ENCODE measurements around the gene TNNT2. TPM values are rescaled to one million over a fixed set of nuclear protein-coding genes. Genes with fewer than 3 reads are reported as not detected.

TNNT2 gene
- total RNA-seq, 1 experiment from 2014 or later = 0.90 TPM

- H3K4me3 ChIP-seq (ENCODE audit: low read depth, low read length, poor library complexity, severe bottlenecking) = no peak overlapping the region
- H3K27ac ChIP-seq (ENCODE audit: low read depth, low read length, poor library complexity, severe bottlenecking) = no peak overlapping the region
- no peak for DNase-seq (ENCODE audit: low spot score)
- H3K9me3 ChIP-seq (ENCODE audit: low read depth, low read length, poor library complexity, severe bottlenecking) = peaks cover 5% of the 10 kb centered on the region
- H3K36me3 ChIP-seq (ENCODE audit: insufficient read depth, low read length, poor library complexity, severe bottlenecking) = no peaks in the 10 kb centered on the region
- intact Hi-C loops (cut with micrococcal nuclease; ENCODE audit: unreplicated experiment) = no loop called here
- no TSS peak for BruUV-seq (replicated peaks)
- ChIA-PET POLR2A (ENCODE audit: low non-redundant PET) (no interaction called here), CTCF (no interaction called here)
- no peaks in the 10 kb centered on the region for H3K4me1 ChIP-seq (ENCODE audit: insufficient read depth, low read length, poor library complexity, severe bottlenecking)
- no peaks in the 10 kb centered on the region for H3K27me3 ChIP-seq (replicated peaks; ENCODE audit: insufficient read depth, low read depth, low read length, poor library complexity)
- TF ChIP-seq EZH2 (IDR thresholded peaks at IDR 0.05; ENCODE audit: borderline replicate concordance, low read depth, low read length, poor library complexity, severe bottlenecking) (no peak), CTCF (conservative IDR thresholded peaks at IDR 0.05; ENCODE audit: low read depth, low read length) (no peak)
These were observed 41.8 kb upstream of the TNNT2 start for GRCh38 chr1:201419256-201419655.

GRCh38 chr1:201418461-201418860 is 41.0 kb upstream of the TNNT2 start:
- no TSS peak for BruUV-seq (replicated peaks)

GRCh38 chr1:201414051-201414738 is 36.7 kb upstream of the TNNT2 start:
- POLR2A ChIA-PET (ENCODE audit: low non-redundant PET) = no interaction called here
- no peak overlapping the region for H3K27ac ChIP-seq (ENCODE audit: low read depth, low read length, poor library complexity, severe bottlenecking)
- H3K36me3 ChIP-seq (ENCODE audit: insufficient read depth, low read length, poor library complexity, severe bottlenecking) = no peaks in the 10 kb centered on the region
- no peaks in the 10 kb centered on the region for H3K4me1 ChIP-seq (ENCODE audit: insufficient read depth, low read length, poor library complexity, severe bottlenecking)
- no TSS peak for BruUV-seq (replicated peaks)
- no peaks in the 10 kb centered on the region for H3K27me3 ChIP-seq (replicated peaks; ENCODE audit: insufficient read depth, low read depth, low read length, poor library complexity)
- DNase-seq (ENCODE audit: low spot score) = no peak
- no peak overlapping the region for H3K4me3 ChIP-seq (ENCODE audit: low read depth, low read length, poor library complexity, severe bottlenecking)
- CTCF ChIA-PET = no interaction called here
- no peak for TF ChIP-seq CTCF (conservative IDR thresholded peaks at IDR 0.05; ENCODE audit: low read depth, low read length)
- no peak for TF ChIP-seq EZH2 (IDR thresholded peaks at IDR 0.05; ENCODE audit: borderline replicate concordance, low read depth, low read length, poor library complexity, severe bottlenecking)
- intact Hi-C loops (cut with micrococcal nuclease; ENCODE audit: unreplicated experiment) = no loop called here
- peaks cover 5% of the 10 kb centered on the region for H3K9me3 ChIP-seq (ENCODE audit: low read depth, low read length, poor library complexity, severe bottlenecking)

More at GRCh38 chr1:201418461-201418860, 41.0 kb upstream of the TNNT2 start:
- Histone ChIP-seq H3K4me3 (ENCODE audit: low read depth, low read length, poor library complexity, severe bottlenecking) (no peak overlapping the region), H3K27me3 (replicated peaks; ENCODE audit: insufficient read depth, low read depth, low read length, poor library complexity) (no peaks in the 10 kb centered on the region), H3K9me3 (ENCODE audit: low read depth, low read length, poor library complexity, severe bottlenecking) (peaks cover 5% of the 10 kb centered on the region), H3K4me1 (ENCODE audit: insufficient read depth, low read length, poor library complexity, severe bottlenecking) (no peaks in the 10 kb centered on the region), H3K36me3 (ENCODE audit: insufficient read depth, low read length, poor library complexity, severe bottlenecking) (no peaks in the 10 kb centered on the region), H3K27ac (ENCODE audit: low read depth, low read length, poor library complexity, severe bottlenecking) (no peak overlapping the region)
- intact Hi-C loops (cut with micrococcal nuclease; ENCODE audit: unreplicated experiment) = no loop called here
- POLR2A ChIA-PET (ENCODE audit: low non-redundant PET) = interaction anchor here (0.6 kb wide), 1 partner anchor 43 kb away, joined by 4 read pairs; no protein-coding TSS in a partner anchor
- no peak for DNase-seq (ENCODE audit: low spot score)
- TF ChIP-seq CTCF (conservative IDR thresholded peaks at IDR 0.05; ENCODE audit: low read depth, low read length) (no peak), EZH2 (IDR thresholded peaks at IDR 0.05; ENCODE audit: borderline replicate concordance, low read depth, low read length, poor library complexity, severe bottlenecking) (no peak)
- CTCF ChIA-PET = interaction anchor here (0.6 to 0.7 kb wide), 2 partner anchors 64 to 268 kb away, joined by 3 to 10 read pairs; no protein-coding TSS in a partner anchor

Measured in A673 (cell line).